CD4-positive, alpha-beta T cell (primary cell): ENCODE measurements around the gene KIAA0319L. TPM values are rescaled to one million over a fixed set of nuclear protein-coding genes. Genes with fewer than 3 reads are reported as not detected.

Source experiments
- ATAC-seq: fragments of 200-7000 bp; cut with Tn5 transposase; one replicate; pipeline ENCODE4 v1.10.0; 2022; ENCODE audit warnings: mild to moderate bottlenecking; ENCODE audit not compliant: poor library complexity
- CTCF ChIA-PET: fragments of 350-600 bp; sonication (Branson Sonifier 250); formaldehyde crosslinking; loops from one replicate; lab custom pipeline; 2021; ENCODE audit warnings: antibody characterized with exemption, inconsistent platforms; lab: Charles Lee
- POLR2A ChIA-PET: fragments of 350-600 bp; sonication (Branson Sonifier 250); formaldehyde crosslinking; loops from one replicate; lab custom pipeline; 2021; ENCODE audit warnings: antibody characterized with exemption, inconsistent platforms; lab: Charles Lee
- DNase-seq, 14 experiments: peaks; one replicate each; pipeline ENCODE4 v3.0.0-alpha.2; 2013 to 2020; ENCODE audit warnings: mixed read lengths in 2 of 14
- H3K27ac ChIP-seq, 2 donors: one replicate each; pipeline versions ENCODE4 v1.5.1 to v1.7.0; 2013; ENCODE audit warnings: low read length in 2 of 2, low read depth in 1 of 2, mild to moderate bottlenecking in 1 of 2
- H3K27me3 ChIP-seq, 2 experiments: 1 replicate in 1 of 2; 2 replicates in 1 of 2; pipeline versions ENCODE4 v1.6.1 to v1.7.0; 2013; ENCODE audit warnings: low read length in 2 of 2, control low read depth in 1 of 2, mild to moderate bottlenecking in 1 of 2, moderate library complexity in 1 of 2; ENCODE audit not compliant: insufficient read depth in 2 of 2, control insufficient read depth in 1 of 2
- H3K36me3 ChIP-seq: one replicate; pipeline ENCODE4 v1.6.1; 2013; ENCODE audit warnings: low read length, control low read depth; ENCODE audit not compliant: insufficient read depth
- H3K4me1 ChIP-seq: one replicate; pipeline ENCODE4 v1.6.1; 2013; ENCODE audit warnings: low read length, control low read depth; ENCODE audit not compliant: insufficient read depth
- H3K4me3 ChIP-seq: one replicate; pipeline ENCODE4 v1.5.1; 2013; ENCODE audit warnings: mild to moderate bottlenecking, low read length, moderate library complexity
- H3K9me3 ChIP-seq, 2 experiments: 1 replicate in 1 of 2; 2 replicates in 1 of 2; pipeline versions ENCODE4 v1.6.1 to v1.7.0; 2013; ENCODE audit warnings: low read length in 2 of 2, mild to moderate bottlenecking in 2 of 2, control low read depth in 1 of 2, moderate library complexity in 1 of 2; ENCODE audit not compliant: control insufficient read depth in 1 of 2, insufficient read depth in 1 of 2
- H3K27ac Mint-ChIP-seq: one replicate; pipeline ENCODE4 v1.8.0; 2020; ENCODE audit warnings: mixed read lengths
- H3K27me3 Mint-ChIP-seq: one replicate; pipeline ENCODE4 v1.8.0; 2021; ENCODE audit warnings: mixed read lengths
- H3K36me3 Mint-ChIP-seq: one replicate; pipeline ENCODE4 v1.8.0; 2021; ENCODE audit warnings: low read depth, mixed read lengths
- H3K4me1 Mint-ChIP-seq: one replicate; pipeline ENCODE4 v1.8.0; 2021; ENCODE audit warnings: low read depth, mixed read lengths
- H3K4me3 Mint-ChIP-seq: one replicate; pipeline ENCODE4 v1.8.0; 2020; ENCODE audit warnings: mild to moderate bottlenecking, mixed read lengths
- H3K9me3 Mint-ChIP-seq: one replicate; pipeline ENCODE4 v1.8.0; 2020; ENCODE audit warnings: mixed read lengths
- CTCF ChIP-seq: fragments of 200-600 bp; IDR thresholded peaks from one replicate; pipeline ENCODE4 v1.8.0; 2022; ENCODE audit warnings: antibody characterized with exemption, mild to moderate bottlenecking
- intact Hi-C, 2 experiments: fragments of 100-400 bp; cut with DNase I in 1 of 2; cut with micrococcal nuclease in 1 of 2; formaldehyde crosslinking; loops; one replicate each; pipeline versions ENCODE4 v1.15.1 to v1.9.0; 2023 to 2025; cut with DNase I, micrococcal nuclease
- total RNA-seq, 174 experiments: library from RNA in 2 of 174; stranded (reverse) in 2 of 174; gene quantifications; one replicate each; pipeline ENCODE4 v1.2.3 and lab custom pipeline; 2021 to 2026

KIAA0319L gene
- total RNA-seq, 2 experiments from 2014 or later: 50.9 to 53.3 TPM

DNA sequence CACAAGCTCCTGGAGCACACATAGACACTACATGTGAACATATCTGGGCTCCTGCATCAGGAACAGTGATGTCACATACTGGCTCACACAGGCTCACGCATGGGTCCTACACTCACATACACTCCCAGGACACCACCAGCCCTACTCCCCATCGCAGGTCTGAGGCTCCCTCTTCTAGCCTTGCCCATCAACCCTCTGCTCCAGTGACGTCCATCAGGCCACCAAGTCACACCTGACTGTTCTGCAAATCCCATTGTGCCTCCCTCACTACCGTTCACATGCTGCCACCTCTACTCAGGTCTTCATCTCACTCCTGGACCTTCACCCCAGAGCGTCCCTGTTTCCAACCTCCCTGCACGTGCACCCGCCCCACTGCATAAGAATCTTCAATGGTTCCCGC is 34.0 kb upstream of the KIAA0319L start:
- no peak for TF ChIP-seq CTCF
- DNase-seq (no peak), ATAC-seq (no peak)
- H3K4me3 Mint-ChIP-seq: no peak overlapping the region
- no peaks in the 10 kb centered on the region for H3K27me3 Mint-ChIP-seq
- POLR2A ChIA-PET: no interaction called here
- H3K4me1 Mint-ChIP-seq: peaks cover 15% of the 10 kb centered on the region
- H3K9me3 Mint-ChIP-seq: no peaks in the 10 kb centered on the region
- intact Hi-C loops: no loop called here
- Histone ChIP-seq H3K36me3 (peaks cover 11% of the 10 kb centered on the region), H3K4me1 (peaks cover 13% of the 10 kb centered on the region), H3K27ac (no peak overlapping the region), H3K9me3 (no peaks in the 10 kb centered on the region), H3K4me3 (no peak overlapping the region), H3K27me3 (no peaks in the 10 kb centered on the region)
- no peak overlapping the region for H3K27ac Mint-ChIP-seq
- peaks cover 5% of the 10 kb centered on the region for H3K36me3 Mint-ChIP-seq
- CTCF ChIA-PET: no interaction called here

DNA sequence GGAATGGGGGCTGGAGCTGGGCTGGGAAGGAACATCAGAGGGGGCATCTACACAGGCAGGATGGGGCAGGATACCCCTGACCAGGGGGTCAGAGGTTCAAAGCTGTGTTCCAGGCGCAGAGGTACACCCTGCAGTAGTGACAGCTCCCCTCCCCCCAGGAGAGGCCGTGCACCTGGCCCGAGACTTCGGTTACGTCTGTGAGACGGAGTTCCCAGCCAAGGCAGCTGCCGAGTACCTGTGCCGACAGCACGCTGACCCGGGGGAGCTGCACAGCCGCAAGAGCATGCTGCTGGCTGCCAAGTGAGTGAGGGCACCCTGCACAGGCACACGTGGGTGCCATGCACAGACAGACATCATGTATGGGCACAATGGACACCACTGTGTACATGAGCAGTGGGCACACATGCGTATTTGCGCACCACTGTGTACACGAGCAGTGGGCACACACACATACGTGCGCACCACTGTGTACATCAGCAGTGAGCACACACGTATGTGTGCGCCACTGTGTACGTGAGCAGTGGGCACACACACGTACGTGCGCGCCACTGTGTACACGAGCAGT is 33.4 kb upstream of the KIAA0319L start:
- no peak for DNase-seq
- Mint-ChIP-seq H3K9me3 (no peaks in the 10 kb centered on the region), H3K27me3 (no peaks in the 10 kb centered on the region), H3K27ac (no peak overlapping the region), H3K36me3 (peaks cover 5% of the 10 kb centered on the region), H3K4me3 (no peak overlapping the region), H3K4me1 (peaks cover 15% of the 10 kb centered on the region)
- Histone ChIP-seq H3K4me3 (no peak overlapping the region), H3K36me3 (peaks cover 11% of the 10 kb centered on the region), H3K27ac (no peak overlapping the region), H3K9me3 (no peaks in the 10 kb centered on the region), H3K27me3 (no peaks in the 10 kb centered on the region), H3K4me1 (peaks cover 13% of the 10 kb centered on the region)
- TF ChIP-seq CTCF: no peak
- intact Hi-C loops: no loop called here
- POLR2A ChIA-PET: no interaction called here
- no peak for ATAC-seq
- CTCF ChIA-PET: no interaction called here

DNA sequence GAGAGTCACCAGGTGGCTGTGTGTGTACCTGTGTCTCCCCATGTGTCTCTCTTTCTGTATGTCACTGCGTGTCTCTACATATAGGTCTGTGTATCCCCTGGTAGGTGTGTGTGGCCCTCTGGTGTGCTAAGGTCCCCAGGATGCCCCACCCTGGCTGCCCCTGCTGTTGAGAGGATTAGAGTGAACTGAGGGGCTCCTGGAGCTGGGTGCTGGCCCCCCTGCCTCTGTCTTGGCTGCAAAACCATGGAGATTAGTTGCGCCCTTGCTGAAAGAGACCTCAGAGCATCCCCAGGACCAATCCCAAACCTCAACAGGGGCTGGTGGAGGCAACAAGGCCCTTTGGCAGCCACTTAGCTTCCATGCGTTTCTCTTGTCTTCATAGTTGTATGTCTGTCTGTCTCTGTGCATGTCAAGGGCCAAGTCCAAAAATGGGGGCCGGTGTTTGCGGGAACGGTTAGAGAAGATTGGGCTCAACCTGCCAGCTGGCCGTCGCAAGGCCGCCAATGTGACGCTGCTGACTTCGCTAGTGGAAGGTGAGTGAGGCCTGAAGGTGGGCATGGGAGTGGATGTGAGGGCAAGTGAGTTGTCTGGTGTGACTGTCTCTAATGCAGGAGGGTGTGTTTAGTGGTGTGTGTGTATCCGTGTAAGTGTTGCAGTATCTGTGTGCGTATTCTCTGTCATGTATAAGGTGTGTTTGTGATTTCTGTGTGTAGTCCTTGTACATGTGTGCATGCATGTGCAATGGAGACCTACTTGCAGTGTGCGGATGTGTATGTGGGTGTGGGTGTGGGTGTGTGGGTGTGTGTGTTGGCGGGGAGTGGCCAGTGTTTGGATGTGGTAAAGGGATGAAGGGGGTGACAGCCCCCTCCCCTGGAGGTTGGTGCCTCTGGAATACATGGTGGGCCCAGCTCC is 32.6 kb upstream of the KIAA0319L start:
- no peaks in the 10 kb centered on the region for H3K27me3 Mint-ChIP-seq
- H3K4me3 Mint-ChIP-seq: no peak overlapping the region
- POLR2A ChIA-PET: no interaction called here
- no peaks in the 10 kb centered on the region for H3K9me3 ChIP-seq
- H3K4me3 ChIP-seq: no peak overlapping the region
- H3K4me1 ChIP-seq: peaks cover 13% of the 10 kb centered on the region
- no peaks in the 10 kb centered on the region for H3K9me3 Mint-ChIP-seq
- no peak overlapping the region for H3K27ac ChIP-seq
- intact Hi-C loops: no loop called here
- peaks cover 15% of the 10 kb centered on the region for H3K4me1 Mint-ChIP-seq
- peaks cover 5% of the 10 kb centered on the region for H3K36me3 Mint-ChIP-seq
- H3K36me3 ChIP-seq: peaks cover 11% of the 10 kb centered on the region
- DNase-seq: no peak
- H3K27ac Mint-ChIP-seq: no peak overlapping the region
- no peaks in the 10 kb centered on the region for H3K27me3 ChIP-seq
- ATAC-seq: no peak
- no peak for TF ChIP-seq CTCF
- CTCF ChIA-PET: interaction anchor here (0.6 kb wide), 1 partner anchor 317 kb away, joined by 3 read pairs; no protein-coding TSS in a partner anchor
